A673 (cell line): ENCODE measurements around the gene WDPCP.

ENCODE experiments used
- EZH2 ChIP-seq: fragments of 200-600 bp; sonication (generic); IDR thresholded peaks from 2 replicates; pipeline ENCODE4 v1.6.1; 2017; ENCODE audit warnings: borderline replicate concordance, low read depth, mild to moderate bottlenecking, mixed read lengths, antibody characterized with exemption, low read length; ENCODE audit not compliant: poor library complexity, severe bottlenecking
- TF ChIP-seq, protein P1 (sequence below): fragments of 300-800, 200-600 bp; sonication (generic); conservative IDR thresholded peaks from 2 replicates; pipeline ENCODE4 v1.5.1; 2017; ENCODE audit warnings: low read depth, mild to moderate bottlenecking, antibody characterized with exemption, low read length, moderate library complexity, mixed read lengths

DNA sequence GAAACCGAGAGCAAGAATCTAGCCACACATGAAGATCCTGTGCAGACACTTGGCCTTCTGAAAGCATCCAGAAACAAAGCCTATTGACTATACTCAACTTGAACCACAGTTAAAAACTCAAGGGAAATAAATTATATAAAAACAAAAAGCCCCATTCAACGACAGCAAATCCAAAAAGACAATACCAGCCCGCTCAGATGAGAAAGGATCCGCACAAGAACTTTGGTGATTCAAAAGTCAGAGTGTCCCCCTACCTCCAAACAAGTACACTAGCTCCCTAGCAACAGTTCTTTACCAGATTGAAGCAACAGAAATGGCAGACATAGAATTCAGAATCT, 163.2 kb downstream of the WDPCP start:
- TF ChIP-seq, protein P1, sequence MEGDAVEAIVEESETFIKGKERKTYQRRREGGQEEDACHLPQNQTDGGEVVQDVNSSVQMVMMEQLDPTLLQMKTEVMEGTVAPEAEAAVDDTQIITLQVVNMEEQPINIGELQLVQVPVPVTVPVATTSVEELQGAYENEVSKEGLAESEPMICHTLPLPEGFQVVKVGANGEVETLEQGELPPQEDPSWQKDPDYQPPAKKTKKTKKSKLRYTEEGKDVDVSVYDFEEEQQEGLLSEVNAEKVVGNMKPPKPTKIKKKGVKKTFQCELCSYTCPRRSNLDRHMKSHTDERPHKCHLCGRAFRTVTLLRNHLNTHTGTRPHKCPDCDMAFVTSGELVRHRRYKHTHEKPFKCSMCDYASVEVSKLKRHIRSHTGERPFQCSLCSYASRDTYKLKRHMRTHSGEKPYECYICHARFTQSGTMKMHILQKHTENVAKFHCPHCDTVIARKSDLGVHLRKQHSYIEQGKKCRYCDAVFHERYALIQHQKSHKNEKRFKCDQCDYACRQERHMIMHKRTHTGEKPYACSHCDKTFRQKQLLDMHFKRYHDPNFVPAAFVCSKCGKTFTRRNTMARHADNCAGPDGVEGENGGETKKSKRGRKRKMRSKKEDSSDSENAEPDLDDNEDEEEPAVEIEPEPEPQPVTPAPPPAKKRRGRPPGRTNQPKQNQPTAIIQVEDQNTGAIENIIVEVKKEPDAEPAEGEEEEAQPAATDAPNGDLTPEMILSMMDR: no peak
- TF ChIP-seq EZH2: no peak
